ENCODE measurements around the gene RNF227. TPM values are rescaled to one million over a fixed set of nuclear protein-coding genes. Genes with fewer than 3 reads are reported as not detected.
A peak's percentile ranks its signal among the peaks of the same experiment; 100 is the strongest.

The RNF227 gene
- total RNA-seq (1 to 10 TPM in 4 of 5 donors, not detected in 1; 1.0 to 9.3 (median 6.0) TPM), polyA plus RNA-seq (1 to 10 TPM; 1.1 to 3.4 (median 1.2) TPM)
- long read RNA-seq, donor 1, partial matches to known transcripts, result 0 of 2 reads
- long read RNA-seq, donor 1, other reads (novel, unspliced or antisense), result 0 of 2 reads
- long read RNA-seq, donor 2, partial matches to known transcripts, result 0 of 2 reads
- long read RNA-seq, donor 2, other reads (novel, unspliced or antisense), result 0 of 2 reads
- long read RNA-seq, donor 3, partial matches to known transcripts, result 0 of 4 reads
- long read RNA-seq, donor 3, other reads (novel, unspliced or antisense), result 0 of 4 reads
- long read RNA-seq, donor 4, partial matches to known transcripts, result 0 of 1 reads
- long read RNA-seq, donor 4, other reads (novel, unspliced or antisense), result 0 of 1 reads
- long read RNA-seq, donor 5, partial matches to known transcripts, result 0 of 3 reads
- long read RNA-seq, donor 5, other reads (novel, unspliced or antisense), result 0 of 3 reads
- long read RNA-seq, donor 6, transcript RNF227-202 (1 exons, 2,618 nt), result major isoform, 15 of 18 reads
- long read RNA-seq, donor 6, partial matches to known transcripts, result 0 of 18 reads
- long read RNA-seq, donor 6, other reads (novel, unspliced or antisense), result 0 of 18 reads
- long read RNA-seq, donor 7, partial matches to known transcripts, result 0 of 2 reads
- long read RNA-seq, donor 7, other reads (novel, unspliced or antisense), result 0 of 2 reads
- long read RNA-seq, donor 8, partial matches to known transcripts, result 0 of 1 reads
- long read RNA-seq, donor 8, other reads (novel, unspliced or antisense), result 0 of 1 reads
- long read RNA-seq, donor 9, transcript RNF227-202 (1 exons, 2,618 nt), result major isoform, 5 of 5 reads
- long read RNA-seq, donor 9, partial matches to known transcripts, result 0 of 5 reads
- long read RNA-seq, donor 9, other reads (novel, unspliced or antisense), result 0 of 5 reads
- long read RNA-seq, donor 10, partial matches to known transcripts, result 0 of 3 reads
- long read RNA-seq, donor 10, other reads (novel, unspliced or antisense), result 0 of 3 reads

DNA sequence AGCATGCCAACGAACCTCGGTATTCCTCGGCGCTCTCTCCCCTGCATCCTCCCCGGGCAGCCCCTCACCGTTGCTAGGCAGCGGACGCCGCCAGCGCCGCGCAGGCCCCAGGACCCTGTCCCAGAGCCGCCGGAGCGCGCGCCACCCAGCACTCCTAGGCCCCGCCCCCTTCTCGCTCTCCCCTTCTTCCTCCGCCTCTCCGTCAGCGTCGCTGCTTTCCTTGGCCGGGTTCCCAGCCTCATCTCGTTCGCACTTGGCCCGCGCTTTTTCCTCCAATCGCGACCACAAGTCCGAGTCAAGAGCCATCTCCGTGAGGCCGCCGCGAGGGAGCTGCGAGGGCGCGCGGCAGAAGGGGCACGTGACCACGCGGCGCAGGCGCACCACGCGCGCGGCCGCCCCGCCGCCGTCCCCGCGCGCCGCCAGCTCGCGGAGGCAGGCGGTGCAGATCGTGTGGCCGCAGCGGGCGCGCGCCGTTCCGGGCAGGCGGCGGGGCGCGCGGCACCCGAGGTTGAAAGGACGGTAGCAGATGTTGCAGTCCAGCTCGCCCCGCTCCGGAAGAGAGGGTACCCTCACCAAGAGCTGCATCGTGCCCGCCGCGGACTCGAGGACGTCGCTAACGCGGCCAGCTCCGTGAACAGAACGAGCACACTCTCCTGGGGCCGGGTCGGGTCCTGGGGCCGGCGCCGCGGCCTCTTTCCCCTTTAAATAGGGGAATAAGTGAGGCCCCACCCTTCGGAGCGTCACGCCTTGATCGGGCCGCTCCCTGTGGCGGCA, at the start of gene RNF227:
TSS of gene RNF227 (minus strand) at position 679 of the 774 bp plus-strand sequence. CDS start at position 585, 94 bp downstream.
- WGBS, 5 donors, result 0 to 2% (median 1%) methylated on average over 33 to 100 of the region's 100 CpGs
- Histone ChIP-seq H3K4me3 (peak within 1 kb of the TSS; percentile 56 to 67 (median 61)), H3K27me3 (no peaks in the 10 kb centered on the region), H3K27ac (peak within 1 kb of the TSS; percentile 89 to 96 (median 93)), H3K36me3 (peaks cover under 1 to 16% (median 15%) of the 10 kb centered on the region in 4 donors), H3K9me3 (no peaks in the 10 kb centered on the region), H3K4me1 (peaks cover 20 to 48% (median 38%) of the 10 kb centered on the region in 4 donors)
- DNase-seq, result peak; percentile 91 to 98
- TF ChIP-seq CTCF (IDR thresholded peaks at IDR 0.05), result no peak
- no peak for TF ChIP-seq POLR2A (IDR thresholded peaks at IDR 0.05)
- TF ChIP-seq POLR2AphosphoS5 (IDR thresholded peaks at IDR 0.05), result peak; percentile 51 to 81 (median 54)
- intact Hi-C loops (cut with DNase I; ENCODE audit: low total_unique reads), result no loop called here

GRCh38 chr17:7961421-7961820, 45.3 kb upstream of the RNF227 start:
- Histone ChIP-seq H3K9me3 (no peaks in the 10 kb centered on the region), H3K4me3 (no peak overlapping the region), H3K4me1 (peaks cover 0 to 3% (median 2%) of the 10 kb centered on the region in 4 donors), H3K27ac (no peak overlapping the region), H3K36me3 (no peaks in the 10 kb centered on the region), H3K27me3 (peaks cover 0 to 19% (median 7%) of the 10 kb centered on the region in 3 donors)
- 40 to 58% (median 45%) methylated on average over 2 of the region's 2 CpGs for WGBS, 5 donors
- no peak for DNase-seq
- TF ChIP-seq EP300 (IDR thresholded peaks at IDR 0.05) (no peak), CTCF (IDR thresholded peaks at IDR 0.05) (no peak), POLR2AphosphoS5 (IDR thresholded peaks at IDR 0.05) (no peak), POLR2A (IDR thresholded peaks at IDR 0.05) (no peak)
- intact Hi-C loops (cut with DNase I; ENCODE audit: low total_unique reads), result no loop called here

GRCh38 chr17:7959503-7960253, 43.6 kb upstream of the RNF227 start:
- Histone ChIP-seq H3K4me1 (peaks cover 0 to 10% (median 4%) of the 10 kb centered on the region in 4 donors), H3K36me3 (no peaks in the 10 kb centered on the region), H3K9me3 (no peaks in the 10 kb centered on the region), H3K4me3 (no peak overlapping the region), H3K27ac (no peak overlapping the region), H3K27me3 (peaks cover 0 to 19% (median 7%) of the 10 kb centered on the region in 3 donors)
- intact Hi-C loops (cut with DNase I; ENCODE audit: low total_unique reads), result no loop called here
- no peak for DNase-seq
- TF ChIP-seq EP300 (IDR thresholded peaks at IDR 0.05), result no peak
- no peak for TF ChIP-seq POLR2AphosphoS5 (IDR thresholded peaks at IDR 0.05)
- TF ChIP-seq POLR2A (IDR thresholded peaks at IDR 0.05), result no peak
- no peak for TF ChIP-seq CTCF (IDR thresholded peaks at IDR 0.05)
- 88 to 92% (median 90%) methylated on average over 9 of the region's 9 CpGs for WGBS, 5 donors

Data from stomach (tissue), 19 donors.